ENCODE data around the gene MSH2. TPM values are rescaled to one million over a fixed set of nuclear protein-coding genes. Genes with fewer than 3 reads are reported as not detected.

The MSH2 gene
- total RNA-seq, 1 donor from 2014 or later: 63.3 TPM

- Mint-ChIP-seq H3K36me3 (ENCODE audit: insufficient read depth) (no peaks in the 10 kb centered on the region), H3K27me3 (no peaks in the 10 kb centered on the region), H3K4me3 (ENCODE audit: low read depth) (no peak overlapping the region), H3K4me1 (ENCODE audit: low read depth) (no peaks in the 10 kb centered on the region), H3K27ac (no peak overlapping the region), H3K9me3 (ENCODE audit: low read depth) (no peaks in the 10 kb centered on the region)
- no peak for TF ChIP-seq CTCF (IDR thresholded peaks at IDR 0.05; ENCODE audit: unreplicated experiment)
- DNase-seq (ENCODE audit: low spot score, unreplicated experiment): no peak
Measured at GRCh38 chr2:47530105-47530760, 127.3 kb downstream of the MSH2 start.

GRCh38 chr2:47531378-47532042 is 128.6 kb downstream of the MSH2 start:
- H3K4me3 Mint-ChIP-seq (ENCODE audit: low read depth): no peak overlapping the region
- H3K36me3 Mint-ChIP-seq (ENCODE audit: insufficient read depth): no peaks in the 10 kb centered on the region
- no peak for TF ChIP-seq CTCF (IDR thresholded peaks at IDR 0.05; ENCODE audit: unreplicated experiment)
- no peak for DNase-seq (ENCODE audit: low spot score, unreplicated experiment)
- H3K9me3 Mint-ChIP-seq (ENCODE audit: low read depth): no peaks in the 10 kb centered on the region
- H3K4me1 Mint-ChIP-seq (ENCODE audit: low read depth): no peaks in the 10 kb centered on the region
- H3K27me3 Mint-ChIP-seq: no peaks in the 10 kb centered on the region
- no peak overlapping the region for H3K27ac Mint-ChIP-seq

Small RNAs within 50 kb of the gene (microRNA-seq; reads per million reads assigned to microRNA genes)
- 3.0 reads per million for gene MIR559 (ENCODE audit: borderline number of aligned reads, unreplicated experiment)

Other genes starting within 250 kb of the MSH2 start
- 0.33 and 0.34 TPM in 2 replicates for gene STPG4, start 247.8 kb upstream of the MSH2 start, total RNA-seq
- gene CALM2, start 226.6 kb upstream of the MSH2 start, total RNA-seq: 440 and 445 TPM in 2 replicates
- 393 and 397 TPM in 2 replicates for gene EPCAM, start 33.8 kb upstream of the MSH2 start, total RNA-seq
- not detected in 2 replicates for gene KCNK12, start 167.8 kb downstream of the MSH2 start, total RNA-seq